K562 (cell line): Measurements from ENCODE around the gene PCF11. TPM values are rescaled to one million over a fixed set of nuclear protein-coding genes. Genes with fewer than 3 reads are reported as not detected.

Experiments used
- BCL6 ChIP-seq: fragments of 250-450 bp; sonication (Bioruptor Pico); IDR thresholded peaks from 2 replicates; pipeline ENCODE4 v1.4.0; 2020
- CHAMP1 ChIP-seq: fragments of 450-650 bp; IDR thresholded peaks from 2 replicates; pipeline ENCODE4 v1.6.1; 2016; ENCODE audit warnings: mild to moderate bottlenecking
- GTF3C2 ChIP-seq: IDR thresholded peaks from 3 replicates; pipeline ENCODE4 v1.6.1; 2011; ENCODE audit warnings: borderline replicate concordance, mild to moderate bottlenecking, moderate library complexity; ENCODE audit not compliant: insufficient read length; ENCODE audit errors: extremely low read depth
- ILK ChIP-seq: fragments of 450-650 bp; IDR thresholded peaks from 2 replicates; pipeline ENCODE4 v1.6.1; 2016; ENCODE audit warnings: missing genetic modification characterization, low read depth, mild to moderate bottlenecking, missing compliant biosample characterization, moderate library complexity, borderline replicate concordance
- RBM25 ChIP-seq: fragments of 200-400 bp; formaldehyde crosslinking; IDR thresholded peaks from 2 replicates; pipeline ENCODE4 v1.6.1; 2018; ENCODE audit warnings: low read length, low read depth, moderate library complexity; ENCODE audit not compliant: severe bottlenecking
- SMAD1 ChIP-seq: fragments of 150-350 bp; IDR thresholded peaks from 2 replicates; pipeline ENCODE4 v1.6.1; 2014; ENCODE audit warnings: low read length, low read depth; ENCODE audit not compliant: partially characterized antibody
- SP2 ChIP-seq: IDR thresholded peaks from 2 replicates; pipeline ENCODE4 v1.6.1; 2011; ENCODE audit warnings: mild to moderate bottlenecking, low read depth, low read length, moderate library complexity; ENCODE audit not compliant: poor library complexity, severe bottlenecking; ENCODE audit errors: extremely low read depth
- TCF15 ChIP-seq: fragments of 250-450 bp; sonication (Bioruptor Pico); IDR thresholded peaks from 2 replicates; pipeline ENCODE4 v1.8.0; 2022; ENCODE audit warnings: moderate library complexity, mild to moderate bottlenecking, inconsistent platforms
- ZBTB26 ChIP-seq: fragments of 450-650 bp; formaldehyde crosslinking; IDR thresholded peaks from 2 replicates; pipeline ENCODE4 v1.4.0; 2022; ENCODE audit warnings: missing genetic modification characterization
- ZC3H4 ChIP-seq: sonication (generic); formaldehyde crosslinking; IDR thresholded peaks from 2 replicates; pipeline ENCODE4 v1.9.0; 2021; ENCODE audit warnings: missing genetic modification reagents, borderline replicate concordance
- ZNF592 ChIP-seq: fragments of 450-650 bp; IDR thresholded peaks from 2 replicates; pipeline ENCODE4 v1.6.1; 2017; ENCODE audit warnings: antibody characterized with exemption, mild to moderate bottlenecking
- ZNF740 ChIP-seq, 3 experiments: fragments of 200-800 bp in 1 of 3; sonication (Bioruptor generic) in 1 of 3; sonication (generic) in 1 of 3; formaldehyde crosslinking in 1 of 3; IDR thresholded peaks; 2 replicates each; pipeline versions ENCODE4 v1.6.1 to v1.8.0; 2016 to 2022; ENCODE audit warnings: mild to moderate bottlenecking in 2 of 3, missing compliant biosample characterization in 2 of 3, missing genetic modification characterization in 2 of 3, missing genetic modification reagents in 1 of 3
- ZNF79 ChIP-seq: fragments of 250-450 bp; sonication (Bioruptor Pico); IDR thresholded peaks from 2 replicates; pipeline ENCODE4 v1.4.0; 2020; ENCODE audit warnings: low read depth, mild to moderate bottlenecking, moderate library complexity
- polyA plus RNA-seq, 8 experiments: library from polyadenylated mRNA; depleted of rRNA in 4 of 8; stranded (reverse) in 5 of 8; unstranded in 3 of 8; fragments of >200 nt; fragmentation: Nextera tagmentation in 2 of 8; fragmentation: Illumina TruSeq in 1 of 8; extraction: Ambion mirVana in 2 of 8; extraction: Trizol in 1 of 8; gene quantifications; 2 replicates each; pipeline versions ENCODE4 v1.2.1 to v1.2.3, GENCODE V29; 2011 to 2014; ENCODE audit warnings: inconsistent platforms in 1 of 8, missing spikeins in 1 of 8
- total RNA-seq, 7 experiments: library from RNA; depleted of rRNA in 6 of 7; stranded (reverse); fragments of >200 nt in 6 of 7; fragmentation: Illumina TruSeq in 2 of 7; extraction: Trizol in 2 of 7; gene quantifications; 2 replicates each; pipeline versions ENCODE4 v1.2.1 to v1.2.3, GENCODE V29; 2011 to 2021; ENCODE audit warnings: low replicate concordance in 1 of 7

PCF11 gene
- total and polyA plus RNA-seq, 9 of the 15 experiments (the other 6 are each of a cell fraction or from before 2014, with no cell fraction given) = 9.3 to 91.6 (median 54.4) TPM

- TF ChIP-seq ZNF592 (no peak), ZBTB26 (CRISPR knock-in tag) (peak; percentile 73; the same call in 1 of the 2 replicates), TCF15 (CRISPR knock-in tag) (no peak), ZNF79 (CRISPR knock-in tag) (no peak), BCL6 (CRISPR knock-in tag) (no peak), ZC3H4 (CRISPR knock-in tag) (no peak), RBM25 (no peak), ZNF740 (CRISPR knock-in tag; IDR thresholded peaks at IDR 0.05) (no peak), ZNF740 (tag; IDR thresholded peaks at IDR 0.05) (no peak), ILK (tag) (no peak), CHAMP1 (no peak), SMAD1 (peak; percentile 91), SP2 (no peak), GTF3C2 (no peak)
Measured at GRCh38 chr11:83156996-83157593, at the start of gene PCF11 (continued).
